MM.1S (cell line): ENCODE measurements around the gene PDS5B.

Experiments used
- EZH2 ChIP-seq: fragments of 300-600 bp; sonication (generic); optimal IDR thresholded peaks from 2 replicates; pipeline ENCODE3; 2017; ENCODE audit warnings: low read depth, mild to moderate bottlenecking, antibody characterized with exemption, low read length, mixed read lengths
- EZH2phosphoT487 ChIP-seq: fragments of 300-600 bp; sonication (generic); IDR thresholded peaks from 2 replicates; pipeline ENCODE4 v1.6.1; 2018; ENCODE audit warnings: antibody characterized with exemption, low read length
- TF ChIP-seq, protein P1 (sequence below): fragments of 300-600 bp; sonication (generic); IDR thresholded peaks from 2 replicates; pipeline ENCODE4 v1.5.1; 2016; ENCODE audit warnings: antibody characterized with exemption, low read length, mixed read lengths

DNA sequence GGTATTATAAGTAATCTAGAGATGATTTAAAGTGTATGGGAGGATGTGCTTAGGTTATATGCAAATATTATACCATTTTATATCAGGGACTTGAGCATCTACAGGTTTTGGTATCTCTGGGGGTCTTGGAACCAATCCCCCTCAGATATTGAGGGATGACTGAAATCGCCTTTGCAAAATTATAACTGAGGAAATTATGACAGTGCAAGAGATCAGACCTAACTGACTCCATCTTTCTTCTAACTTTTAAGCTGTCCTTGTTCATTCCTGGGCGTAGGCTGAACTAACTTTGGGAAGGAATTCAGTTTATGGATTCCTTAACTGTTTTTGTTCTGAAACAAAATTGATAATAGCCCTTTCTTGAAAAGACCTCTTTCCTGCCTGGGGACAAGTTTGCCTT, 239.2 kb downstream of the PDS5B start:
- TF ChIP-seq, protein P1, sequence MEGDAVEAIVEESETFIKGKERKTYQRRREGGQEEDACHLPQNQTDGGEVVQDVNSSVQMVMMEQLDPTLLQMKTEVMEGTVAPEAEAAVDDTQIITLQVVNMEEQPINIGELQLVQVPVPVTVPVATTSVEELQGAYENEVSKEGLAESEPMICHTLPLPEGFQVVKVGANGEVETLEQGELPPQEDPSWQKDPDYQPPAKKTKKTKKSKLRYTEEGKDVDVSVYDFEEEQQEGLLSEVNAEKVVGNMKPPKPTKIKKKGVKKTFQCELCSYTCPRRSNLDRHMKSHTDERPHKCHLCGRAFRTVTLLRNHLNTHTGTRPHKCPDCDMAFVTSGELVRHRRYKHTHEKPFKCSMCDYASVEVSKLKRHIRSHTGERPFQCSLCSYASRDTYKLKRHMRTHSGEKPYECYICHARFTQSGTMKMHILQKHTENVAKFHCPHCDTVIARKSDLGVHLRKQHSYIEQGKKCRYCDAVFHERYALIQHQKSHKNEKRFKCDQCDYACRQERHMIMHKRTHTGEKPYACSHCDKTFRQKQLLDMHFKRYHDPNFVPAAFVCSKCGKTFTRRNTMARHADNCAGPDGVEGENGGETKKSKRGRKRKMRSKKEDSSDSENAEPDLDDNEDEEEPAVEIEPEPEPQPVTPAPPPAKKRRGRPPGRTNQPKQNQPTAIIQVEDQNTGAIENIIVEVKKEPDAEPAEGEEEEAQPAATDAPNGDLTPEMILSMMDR = no peak
- no peak for TF ChIP-seq EZH2
- TF ChIP-seq EZH2phosphoT487 = no peak
